ENCODE results near the gene GLB1L3.

GRCh38 chr11:134358165-134358855 lies 82.1 kb downstream of the GLB1L3 start:
- TF ChIP-seq CTCF (IDR thresholded peaks at IDR 0.05; ENCODE audit: poor library complexity) (no peak), EZH2 (IDR thresholded peaks at IDR 0.05; ENCODE audit: borderline replicate concordance) (no peak)

Data from hepatocyte (in vitro differentiated cells).